HG03520 (cell line): Measurements from ENCODE around the gene GNL3.
"Not testable (repeated sequence)": the region's sequence is repeated elsewhere in the genome, so short reads cannot be mapped to it uniquely, and the experiment has no call there.

Experiments
- ATAC-seq: cut with Tn5 transposase; IDR thresholded peaks from one replicate; pipeline ENCODE4 v1.9.1; 2021; ENCODE audit warnings: mild to moderate bottlenecking, moderate library complexity; ENCODE audit not compliant: unreplicated experiment

GNL3 gene

GRCh38 chr3:52715714-52716305, 30.0 kb downstream of the GNL3 start:
- no peak for ATAC-seq

DNA sequence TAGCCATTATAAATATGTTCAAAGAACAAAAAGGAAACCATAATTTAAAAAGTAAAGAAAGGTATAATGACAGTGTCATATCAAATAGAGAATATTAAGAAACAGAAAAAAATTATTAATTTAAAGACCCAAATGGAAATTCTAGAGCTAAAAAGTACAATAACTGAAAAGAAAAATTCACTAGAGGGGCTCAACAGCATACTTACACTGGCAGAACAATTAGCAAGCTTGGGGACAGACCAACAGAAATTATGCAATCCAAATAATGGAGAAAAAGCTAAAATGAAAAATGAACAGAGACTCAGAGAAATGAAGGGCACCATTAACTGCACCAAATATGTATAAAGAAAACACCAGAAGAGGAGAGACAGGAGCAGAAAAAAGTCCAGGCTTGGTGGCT, 33.8 kb downstream of the GNL3 start:
- no peak for ATAC-seq

GRCh38 chr3:52721002-52721729, 35.3 kb downstream of the GNL3 start:
- no peak for ATAC-seq

DNA sequence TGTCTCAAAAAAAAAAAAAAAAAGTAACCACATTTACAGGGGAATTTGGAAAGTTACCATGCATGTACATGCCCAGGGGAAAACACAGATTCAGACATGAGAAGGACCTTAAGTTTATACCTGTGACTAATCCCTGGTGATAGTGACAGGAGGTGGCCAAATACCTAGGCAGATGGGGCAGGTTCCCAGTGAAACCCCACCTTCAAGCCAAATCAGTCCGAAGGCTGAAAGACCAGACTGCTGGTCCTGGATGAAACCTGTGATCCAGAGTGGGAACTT, 35.8 kb downstream of the GNL3 start:
- ATAC-seq: no peak

DNA sequence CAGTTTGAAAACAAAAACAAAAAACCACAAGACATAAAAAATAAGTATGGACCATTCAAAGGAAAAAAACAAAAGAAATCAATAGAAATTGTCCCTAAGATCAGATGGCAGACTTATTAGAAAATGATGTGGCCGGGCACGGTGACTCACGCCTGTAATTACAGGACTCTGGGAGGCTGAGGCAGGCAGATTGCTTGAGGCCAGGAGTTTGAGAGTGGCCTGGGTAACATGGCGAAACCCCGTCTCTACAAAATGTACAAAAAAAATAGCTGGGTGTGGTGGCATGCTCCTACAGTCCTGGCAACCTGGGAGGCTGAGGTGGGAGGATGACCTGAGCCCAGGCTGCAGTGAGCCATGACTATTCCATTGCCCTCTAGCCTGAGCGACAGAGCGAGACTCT, 36.7 kb downstream of the GNL3 start:
- no peak for ATAC-seq

DNA sequence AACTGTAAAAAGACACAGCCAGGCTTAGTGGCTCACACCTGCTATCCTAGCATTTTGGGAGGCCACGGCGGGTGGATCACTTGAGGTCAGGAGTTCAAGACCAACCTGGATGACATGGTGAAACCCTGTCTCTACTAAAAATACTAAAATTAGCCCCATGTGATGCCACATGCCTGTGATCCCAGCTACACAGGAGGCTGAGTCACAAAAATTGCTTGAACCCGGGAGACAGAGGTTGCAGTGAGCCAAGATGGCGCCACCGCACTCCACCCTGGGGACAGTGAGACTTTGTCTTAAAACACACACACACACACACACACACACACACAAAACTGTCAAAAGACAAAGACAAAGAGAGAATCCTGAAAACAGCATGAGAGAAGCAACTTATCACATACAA, 38.1 kb downstream of the GNL3 start:
- ATAC-seq: no peak

DNA sequence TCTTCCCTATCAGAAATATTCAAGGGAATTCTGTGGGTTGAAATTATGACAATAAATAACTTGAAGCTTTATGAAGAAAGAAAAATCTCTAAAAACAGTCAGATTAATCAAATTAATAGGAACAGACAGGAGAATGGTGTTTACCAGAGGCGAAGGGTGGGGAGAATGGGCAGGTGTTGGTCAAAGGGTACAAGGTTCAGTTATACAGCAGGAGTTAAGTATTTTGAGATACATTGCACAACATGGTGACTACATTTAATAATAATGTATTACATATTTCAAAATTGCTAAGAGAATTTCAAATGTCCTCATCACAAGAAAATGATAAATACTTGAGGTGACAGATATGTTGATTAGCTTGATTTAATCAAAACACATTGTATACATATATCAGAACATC, 38.7 kb downstream of the GNL3 start:
- ATAC-seq: no peak

DNA sequence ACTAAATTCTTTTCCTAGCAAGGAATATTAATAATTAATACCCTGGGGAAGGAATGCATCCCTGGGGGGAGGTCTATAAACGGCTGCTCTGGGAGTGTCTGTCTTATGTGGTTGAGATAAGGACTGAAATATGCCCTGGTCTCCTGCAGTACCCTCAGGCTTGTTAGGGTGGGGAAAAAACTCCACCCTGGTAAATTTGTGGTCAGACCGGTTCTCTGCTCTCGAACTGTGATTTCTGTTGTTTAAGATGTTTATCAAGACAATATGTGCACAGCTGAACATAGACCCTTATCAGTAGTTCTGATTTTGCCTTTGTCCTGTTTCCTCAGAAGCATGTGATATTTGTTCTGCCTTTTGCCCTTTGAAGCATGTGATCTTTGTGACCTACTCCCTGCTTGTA, 42.9 kb downstream of the GNL3 start:
- ATAC-seq: not testable (repeated sequence)

GRCh38 chr3:52730681-52731080, 44.8 kb downstream of the GNL3 start:
- ATAC-seq: no peak

GRCh38 chr3:52731590-52731989, 45.8 kb downstream of the GNL3 start:
- ATAC-seq: no peak

GRCh38 chr3:52733256-52733891, 47.5 kb downstream of the GNL3 start:
- ATAC-seq: no peak

- no peak for ATAC-seq
Measured at GRCh38 chr3:52739730-52740129, 53.9 kb downstream of the GNL3 start.

DNA sequence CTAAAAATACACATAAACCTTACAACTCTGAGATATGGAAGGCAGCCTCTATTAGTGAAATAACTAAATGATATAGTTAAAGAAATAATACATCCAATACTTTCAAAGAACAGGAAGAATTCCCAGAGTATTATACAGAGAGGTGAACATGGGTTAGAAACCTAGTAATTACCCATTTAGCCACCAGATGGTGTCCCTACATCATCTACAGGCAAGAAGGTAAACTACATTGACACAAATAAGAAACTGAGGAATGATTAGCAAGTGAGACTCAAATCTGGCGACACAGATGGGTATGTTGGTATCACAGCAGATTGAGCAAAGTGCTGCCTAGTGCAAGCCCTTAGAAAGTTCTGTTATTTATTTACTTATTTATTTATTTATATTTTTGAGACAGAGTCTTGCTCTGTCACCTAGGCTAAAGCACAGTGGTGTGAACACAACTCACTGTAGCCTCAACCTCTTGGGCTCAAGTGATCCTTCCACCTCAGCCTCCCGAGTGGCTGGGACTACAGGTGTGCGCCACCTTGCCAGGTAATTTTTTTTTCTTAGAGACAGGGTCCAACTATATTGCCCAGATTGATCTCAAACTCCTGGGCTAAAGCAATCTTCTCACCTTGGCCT, 56.7 kb downstream of the GNL3 start:
- no peak for ATAC-seq

DNA sequence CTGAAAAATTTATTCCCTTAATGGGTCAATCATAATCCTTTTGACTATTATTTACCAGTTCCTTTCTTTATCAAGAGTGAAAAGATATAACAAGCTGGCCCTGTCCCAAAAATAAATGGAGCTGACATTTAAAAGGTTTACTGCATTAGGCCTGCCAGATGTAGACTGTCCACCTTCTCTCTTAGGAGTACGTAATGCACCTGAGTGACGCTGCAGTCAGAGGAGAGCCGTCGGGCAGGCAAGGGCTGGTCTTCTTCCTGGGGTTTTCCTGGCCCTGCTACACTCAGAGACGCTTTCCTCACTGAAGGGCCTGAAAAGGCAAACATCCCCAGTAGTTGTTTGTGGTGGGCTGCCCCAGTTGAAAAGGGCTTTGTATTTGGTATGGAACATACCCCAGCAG, 57.3 kb downstream of the GNL3 start:
- ATAC-seq: no peak

- no peak for ATAC-seq
Measured at GRCh38 chr3:52743721-52744120, 57.9 kb downstream of the GNL3 start.
